ENCODE data around the gene FBXL4. TPM values are rescaled to one million over a fixed set of nuclear protein-coding genes. Genes with fewer than 3 reads are reported as not detected.

Gene FBXL4
- total and polyA plus RNA-seq, 4 donors, result 3.5 to 35.0 (median 9.4) TPM

GRCh38 chr6:98827295-98828159 is 120.2 kb downstream of the FBXL4 start:
- 6 to 8% methylated on average over 44 of the region's 44 CpGs for WGBS, 2 donors
- Histone ChIP-seq H3K36me3 (ENCODE audit: control insufficient read depth in 4 of 4, insufficient read depth in 4 of 4, low read length in 4 of 4) (no peaks in the 10 kb centered on the region), H3K27me3 (ENCODE audit: control insufficient read depth in 3 of 3, insufficient read depth in 3 of 3, low read length in 2 of 3) (peaks cover 10 to 96% (median 95%) of the 10 kb centered on the region in 3 donors), H3K9ac (ENCODE audit: insufficient read depth in 1 of 2, low read length in 2 of 2) (no peak overlapping the region), H3K4me1 (ENCODE audit: control insufficient read depth in 5 of 5, insufficient read depth in 5 of 5, low read length in 5 of 5) (peaks cover 0 to 17% (median 7%) of the 10 kb centered on the region in 5 donors), H3K4me3 (no peak overlapping the region), H3K9me3 (ENCODE audit: control insufficient read depth in 4 of 4, insufficient read depth in 3 of 4, low read length in 3 of 4) (peaks cover 0 to 8% (median 0%) of the 10 kb centered on the region in 4 donors), H3K27ac (ENCODE audit: low read depth in 1 of 2, low read length in 1 of 2) (no peak overlapping the region)
- no peak for TF ChIP-seq CTCF (IDR thresholded peaks at IDR 0.05; ENCODE audit: control extremely low read depth, extremely low read depth)
- peak in 2 of 3 donors; percentile 24 to 53 for DNase-seq
- no peak for ATAC-seq (ENCODE audit: insufficient read depth, low FRiP score)

GRCh38 chr6:98825600-98826230 is 122.0 kb downstream of the FBXL4 start:
- 6 to 9% methylated on average over 19 of the region's 19 CpGs for WGBS, 2 donors
- ATAC-seq (ENCODE audit: insufficient read depth, low FRiP score), result no peak

GRCh38 chr6:98824902-98825599 is 122.7 kb downstream of the FBXL4 start:
- DNase-seq, result peak in 1 of 3 donors; percentile 1
- peaks cover 13 to 88% (median 84%) of the 10 kb centered on the region in 3 donors for H3K27me3 ChIP-seq (ENCODE audit: control insufficient read depth in 3 of 3, insufficient read depth in 3 of 3, low read length in 2 of 3)
- 2 to 5% methylated on average over 32 of the region's 32 CpGs for WGBS, 2 donors
- H3K4me3 ChIP-seq, result no peak overlapping the region
- H3K9me3 ChIP-seq (ENCODE audit: control insufficient read depth in 4 of 4, insufficient read depth in 3 of 4, low read length in 3 of 4), result peaks cover 0 to 3% (median 0%) of the 10 kb centered on the region in 4 donors
- peaks cover 0 to 6% (median 4%) of the 10 kb centered on the region in 5 donors for H3K4me1 ChIP-seq (ENCODE audit: control insufficient read depth in 5 of 5, insufficient read depth in 5 of 5, low read length in 5 of 5)
- no peak for TF ChIP-seq CTCF (IDR thresholded peaks at IDR 0.05; ENCODE audit: control extremely low read depth, extremely low read depth)
- H3K36me3 ChIP-seq (ENCODE audit: control insufficient read depth in 4 of 4, insufficient read depth in 4 of 4, low read length in 4 of 4), result no peaks in the 10 kb centered on the region
- no peak overlapping the region for H3K27ac ChIP-seq (ENCODE audit: low read depth in 1 of 2, low read length in 1 of 2)
- ATAC-seq (ENCODE audit: insufficient read depth, low FRiP score), result no peak
- no peak overlapping the region for H3K9ac ChIP-seq (ENCODE audit: insufficient read depth in 1 of 2, low read length in 2 of 2)

More at GRCh38 chr6:98825600-98826230, 122.0 kb downstream of the FBXL4 start:
- Histone ChIP-seq H3K4me1 (ENCODE audit: control insufficient read depth in 5 of 5, insufficient read depth in 5 of 5, low read length in 5 of 5) (peaks cover 0 to 6% (median 4%) of the 10 kb centered on the region in 5 donors), H3K9me3 (ENCODE audit: control insufficient read depth in 4 of 4, insufficient read depth in 3 of 4, low read length in 3 of 4) (peaks cover 0 to 3% (median 0%) of the 10 kb centered on the region in 4 donors), H3K4me3 (no peak overlapping the region), H3K36me3 (ENCODE audit: control insufficient read depth in 4 of 4, insufficient read depth in 4 of 4, low read length in 4 of 4) (no peaks in the 10 kb centered on the region), H3K27ac (ENCODE audit: low read depth in 1 of 2, low read length in 1 of 2) (no peak overlapping the region), H3K9ac (ENCODE audit: insufficient read depth in 1 of 2, low read length in 2 of 2) (no peak overlapping the region), H3K27me3 (ENCODE audit: control insufficient read depth in 3 of 3, insufficient read depth in 3 of 3, low read length in 2 of 3) (peaks cover 13 to 92% (median 91%) of the 10 kb centered on the region in 3 donors)
- DNase-seq, result peak in 1 of 3 donors; percentile 6
- TF ChIP-seq CTCF (IDR thresholded peaks at IDR 0.05; ENCODE audit: control extremely low read depth, extremely low read depth), result no peak
